ENCODE measurements around the gene BRINP1.

Gene BRINP1

DNA sequence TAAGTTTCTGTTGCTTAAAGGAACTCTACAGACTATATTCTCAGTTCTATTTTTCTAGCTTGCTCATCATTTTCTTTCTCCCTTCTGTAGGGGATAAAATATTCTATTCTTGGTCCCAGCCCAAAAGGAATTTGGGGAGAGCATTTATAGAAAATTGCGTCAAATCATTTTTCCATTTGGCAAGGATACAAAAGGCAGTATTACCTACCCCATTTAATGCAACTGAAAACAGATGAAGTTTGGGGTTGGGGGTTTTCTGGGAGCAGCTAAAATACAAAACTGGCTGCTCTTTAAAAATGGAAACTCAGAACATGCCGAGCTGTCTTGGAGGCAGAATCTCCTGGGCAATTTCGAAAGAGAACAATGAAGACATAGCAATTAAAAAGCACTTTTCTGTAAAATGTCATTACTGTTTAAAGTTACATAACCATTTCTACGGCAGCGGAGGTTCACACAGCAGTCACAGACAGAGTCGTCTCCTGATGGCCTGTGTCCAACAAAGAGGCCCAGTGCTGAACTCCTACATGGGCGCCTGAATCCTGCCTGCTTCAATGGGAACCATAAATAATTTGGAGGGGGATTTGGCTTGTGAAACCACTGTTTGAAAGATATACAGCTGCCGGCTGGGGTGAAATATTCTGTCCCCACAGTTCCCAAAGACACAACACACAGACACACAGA lies 152.4 kb downstream of the BRINP1 start:
- Histone ChIP-seq H3K36me3 (ENCODE audit: control insufficient read depth in 2 of 2, insufficient read depth in 2 of 2, low read length in 2 of 2) (no peaks in the 10 kb centered on the region), H3K9me3 (ENCODE audit: control insufficient read depth in 2 of 2, low read length in 2 of 2) (no peaks in the 10 kb centered on the region), H3K4me3 (ENCODE audit: low read length in 2 of 2) (no peak overlapping the region), H3K4me1 (ENCODE audit: control insufficient read depth in 2 of 2, insufficient read depth in 2 of 2, low read length in 2 of 2) (no peaks in the 10 kb centered on the region), H3K27me3 (ENCODE audit: control insufficient read depth in 2 of 2, insufficient read depth in 2 of 2, low read length in 2 of 2) (no peaks in the 10 kb centered on the region), H3K27ac (ENCODE audit: low read depth in 2 of 2, low read length in 2 of 2) (no peak overlapping the region), H3K9ac (ENCODE audit: low read depth in 1 of 2, low read length in 2 of 2) (no peak overlapping the region)

DNA sequence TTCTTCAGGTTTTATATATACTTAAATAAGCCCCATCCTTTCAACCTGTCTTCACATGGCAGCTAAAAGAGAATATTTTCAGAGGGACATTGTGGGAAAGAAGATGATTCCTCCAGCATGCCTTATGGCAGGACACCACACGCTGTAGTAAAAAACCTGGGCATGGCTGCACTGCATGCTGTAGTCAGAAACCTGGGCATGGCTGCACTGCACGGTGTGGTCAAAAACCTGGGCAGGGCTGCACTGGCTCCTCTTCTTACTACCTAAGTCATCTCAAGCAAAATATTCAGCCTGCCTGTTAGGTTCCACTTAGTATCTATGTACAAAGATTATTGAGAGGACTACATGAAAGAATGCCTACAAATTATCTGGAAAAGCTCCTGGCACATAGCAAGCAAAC lies 153.6 kb downstream of the BRINP1 start:
- Histone ChIP-seq H3K9ac (ENCODE audit: low read depth in 1 of 2, low read length in 2 of 2) (no peak overlapping the region), H3K4me3 (ENCODE audit: low read length in 2 of 2) (no peak overlapping the region), H3K9me3 (ENCODE audit: control insufficient read depth in 2 of 2, low read length in 2 of 2) (no peaks in the 10 kb centered on the region), H3K27me3 (ENCODE audit: control insufficient read depth in 2 of 2, insufficient read depth in 2 of 2, low read length in 2 of 2) (no peaks in the 10 kb centered on the region), H3K36me3 (ENCODE audit: control insufficient read depth in 2 of 2, insufficient read depth in 2 of 2, low read length in 2 of 2) (no peaks in the 10 kb centered on the region), H3K27ac (ENCODE audit: low read depth in 2 of 2, low read length in 2 of 2) (no peak overlapping the region), H3K4me1 (ENCODE audit: control insufficient read depth in 2 of 2, insufficient read depth in 2 of 2, low read length in 2 of 2) (no peaks in the 10 kb centered on the region)

DNA sequence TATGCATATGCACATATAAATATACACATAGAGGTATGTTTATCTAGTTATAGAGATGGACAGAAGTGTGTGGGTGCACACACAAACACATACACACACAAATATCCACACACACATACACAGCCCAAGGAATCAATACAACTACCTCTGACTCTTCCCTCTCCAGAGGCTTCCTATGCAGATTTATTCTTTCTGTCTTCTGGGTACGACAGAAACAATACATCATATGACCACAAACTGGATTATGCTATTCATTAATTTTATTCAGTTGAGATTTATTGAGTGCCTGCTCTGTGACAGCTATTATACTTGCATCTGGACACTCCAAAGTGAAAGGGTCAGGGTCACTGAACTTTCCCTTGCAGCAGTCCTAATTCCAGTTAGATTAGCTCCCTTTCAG lies 155.8 kb downstream of the BRINP1 start:
- H3K27me3 ChIP-seq (ENCODE audit: control insufficient read depth in 2 of 2, insufficient read depth in 2 of 2, low read length in 2 of 2) = no peaks in the 10 kb centered on the region
- no peak overlapping the region for H3K4me3 ChIP-seq (ENCODE audit: low read length in 2 of 2)
- H3K9ac ChIP-seq (ENCODE audit: low read depth in 1 of 2, low read length in 2 of 2) = no peak overlapping the region
- H3K4me1 ChIP-seq (ENCODE audit: control insufficient read depth in 2 of 2, insufficient read depth in 2 of 2, low read length in 2 of 2) = no peaks in the 10 kb centered on the region
- H3K36me3 ChIP-seq (ENCODE audit: control insufficient read depth in 2 of 2, insufficient read depth in 2 of 2, low read length in 2 of 2) = no peaks in the 10 kb centered on the region
- no peaks in the 10 kb centered on the region for H3K9me3 ChIP-seq (ENCODE audit: control insufficient read depth in 2 of 2, low read length in 2 of 2)
- H3K27ac ChIP-seq (ENCODE audit: low read depth in 2 of 2, low read length in 2 of 2) = no peak overlapping the region

- Histone ChIP-seq H3K9me3 (ENCODE audit: control insufficient read depth in 2 of 2, low read length in 2 of 2) (no peaks in the 10 kb centered on the region), H3K27ac (ENCODE audit: low read depth in 2 of 2, low read length in 2 of 2) (no peak overlapping the region), H3K36me3 (ENCODE audit: control insufficient read depth in 2 of 2, insufficient read depth in 2 of 2, low read length in 2 of 2) (no peaks in the 10 kb centered on the region), H3K27me3 (ENCODE audit: control insufficient read depth in 2 of 2, insufficient read depth in 2 of 2, low read length in 2 of 2) (no peaks in the 10 kb centered on the region), H3K4me1 (ENCODE audit: control insufficient read depth in 2 of 2, insufficient read depth in 2 of 2, low read length in 2 of 2) (no peaks in the 10 kb centered on the region), H3K9ac (ENCODE audit: low read depth in 1 of 2, low read length in 2 of 2) (no peak overlapping the region), H3K4me3 (ENCODE audit: low read length in 2 of 2) (no peak overlapping the region)
Observed at GRCh38 chr9:119197893-119198607, 171.2 kb downstream of the BRINP1 start.

- Histone ChIP-seq H3K4me1 (ENCODE audit: control insufficient read depth in 2 of 2, insufficient read depth in 2 of 2, low read length in 2 of 2) (no peaks in the 10 kb centered on the region), H3K36me3 (ENCODE audit: control insufficient read depth in 2 of 2, insufficient read depth in 2 of 2, low read length in 2 of 2) (no peaks in the 10 kb centered on the region), H3K27me3 (ENCODE audit: control insufficient read depth in 2 of 2, insufficient read depth in 2 of 2, low read length in 2 of 2) (no peaks in the 10 kb centered on the region), H3K9me3 (ENCODE audit: control insufficient read depth in 2 of 2, low read length in 2 of 2) (no peaks in the 10 kb centered on the region), H3K4me3 (ENCODE audit: low read length in 2 of 2) (no peak overlapping the region), H3K9ac (ENCODE audit: low read depth in 1 of 2, low read length in 2 of 2) (no peak overlapping the region), H3K27ac (ENCODE audit: low read depth in 2 of 2, low read length in 2 of 2) (no peak overlapping the region)
Observed at GRCh38 chr9:119195521-119195920, 173.7 kb downstream of the BRINP1 start.

DNA sequence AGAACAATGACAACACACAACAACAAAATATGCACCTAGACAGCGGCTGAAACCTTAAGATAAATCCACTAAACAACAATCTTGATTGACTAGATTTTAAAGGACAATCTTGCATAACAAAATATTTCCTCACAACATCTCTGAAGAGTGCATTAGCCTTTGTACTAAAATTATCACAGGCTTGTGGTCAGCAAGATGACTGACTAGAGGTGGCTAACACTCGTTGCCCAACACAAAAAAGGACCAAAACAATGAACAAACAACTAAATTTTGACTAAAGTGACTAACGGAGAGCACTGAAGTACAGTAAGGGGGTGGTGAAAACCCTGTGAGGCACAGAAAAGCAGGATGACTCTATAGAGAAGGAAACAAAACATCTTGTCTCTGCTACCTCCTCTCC lies 183.9 kb downstream of the BRINP1 start:
- no peaks in the 10 kb centered on the region for H3K9me3 ChIP-seq (ENCODE audit: control insufficient read depth in 2 of 2, low read length in 2 of 2)
- no peak overlapping the region for H3K4me3 ChIP-seq (ENCODE audit: low read length in 2 of 2)
- no peak overlapping the region for H3K9ac ChIP-seq (ENCODE audit: low read depth in 1 of 2, low read length in 2 of 2)
- H3K27ac ChIP-seq (ENCODE audit: low read depth in 2 of 2, low read length in 2 of 2) = no peak overlapping the region
- no peaks in the 10 kb centered on the region for H3K36me3 ChIP-seq (ENCODE audit: control insufficient read depth in 2 of 2, insufficient read depth in 2 of 2, low read length in 2 of 2)
- no peaks in the 10 kb centered on the region for H3K4me1 ChIP-seq (ENCODE audit: control insufficient read depth in 2 of 2, insufficient read depth in 2 of 2, low read length in 2 of 2)
- no peaks in the 10 kb centered on the region for H3K27me3 ChIP-seq (ENCODE audit: control insufficient read depth in 2 of 2, insufficient read depth in 2 of 2, low read length in 2 of 2)

DNA sequence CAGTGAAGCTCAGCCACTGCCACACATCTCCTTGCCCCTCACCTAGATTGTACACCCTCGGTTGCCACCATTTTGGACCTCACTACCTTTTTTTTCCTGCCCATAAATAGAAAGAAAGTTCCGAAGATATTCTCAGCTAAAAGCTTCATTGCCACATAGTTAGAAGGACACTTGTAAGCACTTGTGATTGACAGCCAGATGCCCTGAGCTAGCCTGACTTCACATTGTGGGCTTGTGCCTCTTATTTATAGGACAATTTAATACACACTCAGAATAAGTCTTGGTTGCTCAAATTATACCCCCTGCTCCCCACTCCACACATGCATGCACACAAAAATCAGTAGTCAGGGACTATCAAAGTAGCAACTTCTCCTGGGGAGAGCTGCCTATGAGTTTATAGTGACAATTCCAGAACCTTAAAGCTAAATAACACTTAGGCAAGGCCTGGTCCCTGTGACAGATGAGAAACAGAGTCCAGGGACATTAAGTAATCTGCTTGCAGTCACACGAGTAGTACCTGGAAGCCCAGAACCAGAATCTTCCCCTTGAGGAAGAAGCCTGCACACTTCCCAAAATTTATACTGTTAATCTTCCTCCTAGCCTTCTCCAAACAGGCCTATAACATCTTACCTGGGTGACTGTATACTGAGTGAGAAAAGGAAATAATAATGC lies 184.8 kb downstream of the BRINP1 start:
- no peaks in the 10 kb centered on the region for H3K4me1 ChIP-seq (ENCODE audit: control insufficient read depth in 2 of 2, insufficient read depth in 2 of 2, low read length in 2 of 2)
- H3K4me3 ChIP-seq (ENCODE audit: low read length in 2 of 2) = no peak overlapping the region
- H3K27me3 ChIP-seq (ENCODE audit: control insufficient read depth in 2 of 2, insufficient read depth in 2 of 2, low read length in 2 of 2) = no peaks in the 10 kb centered on the region
- no peaks in the 10 kb centered on the region for H3K9me3 ChIP-seq (ENCODE audit: control insufficient read depth in 2 of 2, low read length in 2 of 2)
- no peak overlapping the region for H3K27ac ChIP-seq (ENCODE audit: low read depth in 2 of 2, low read length in 2 of 2)
- H3K9ac ChIP-seq (ENCODE audit: low read depth in 1 of 2, low read length in 2 of 2) = no peak overlapping the region
- H3K36me3 ChIP-seq (ENCODE audit: control insufficient read depth in 2 of 2, insufficient read depth in 2 of 2, low read length in 2 of 2) = no peaks in the 10 kb centered on the region

DNA sequence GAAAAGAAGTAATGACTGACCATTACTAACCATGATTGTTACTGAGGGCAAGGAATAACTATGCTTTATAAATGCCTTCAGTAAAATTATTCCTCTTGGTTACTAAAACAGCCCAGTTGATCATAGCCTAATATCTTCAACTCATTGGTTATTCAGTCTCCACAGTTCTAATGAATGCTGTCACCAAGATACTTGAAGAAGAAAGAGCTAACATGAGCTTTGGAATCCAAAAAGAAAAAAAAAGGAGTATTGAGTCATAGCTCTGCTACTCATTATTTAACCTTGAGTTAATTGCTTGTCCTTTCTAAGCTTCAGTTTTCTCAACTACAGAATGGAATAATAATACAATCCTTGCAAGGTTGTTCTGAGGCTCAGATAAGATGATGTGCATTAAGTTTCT lies 187.7 kb downstream of the BRINP1 start:
- H3K27me3 ChIP-seq (ENCODE audit: control insufficient read depth in 2 of 2, insufficient read depth in 2 of 2, low read length in 2 of 2) = no peaks in the 10 kb centered on the region
- no peaks in the 10 kb centered on the region for H3K4me1 ChIP-seq (ENCODE audit: control insufficient read depth in 2 of 2, insufficient read depth in 2 of 2, low read length in 2 of 2)
- H3K9ac ChIP-seq (ENCODE audit: low read depth in 1 of 2, low read length in 2 of 2) = no peak overlapping the region
- no peak overlapping the region for H3K27ac ChIP-seq (ENCODE audit: low read depth in 2 of 2, low read length in 2 of 2)
- no peaks in the 10 kb centered on the region for H3K9me3 ChIP-seq (ENCODE audit: control insufficient read depth in 2 of 2, low read length in 2 of 2)
- H3K4me3 ChIP-seq (ENCODE audit: low read length in 2 of 2) = no peak overlapping the region
- H3K36me3 ChIP-seq (ENCODE audit: control insufficient read depth in 2 of 2, insufficient read depth in 2 of 2, low read length in 2 of 2) = no peaks in the 10 kb centered on the region

GRCh38 chr9:119180897-119181296 lies 188.3 kb downstream of the BRINP1 start:
- H3K4me1 ChIP-seq (ENCODE audit: control insufficient read depth in 2 of 2, insufficient read depth in 2 of 2, low read length in 2 of 2) = no peaks in the 10 kb centered on the region
- H3K27ac ChIP-seq (ENCODE audit: low read depth in 2 of 2, low read length in 2 of 2) = no peak overlapping the region
- no peaks in the 10 kb centered on the region for H3K36me3 ChIP-seq (ENCODE audit: control insufficient read depth in 2 of 2, insufficient read depth in 2 of 2, low read length in 2 of 2)
- no peak overlapping the region for H3K9ac ChIP-seq (ENCODE audit: low read depth in 1 of 2, low read length in 2 of 2)
- H3K27me3 ChIP-seq (ENCODE audit: control insufficient read depth in 2 of 2, insufficient read depth in 2 of 2, low read length in 2 of 2) = no peaks in the 10 kb centered on the region
- H3K9me3 ChIP-seq (ENCODE audit: control insufficient read depth in 2 of 2, low read length in 2 of 2) = no peaks in the 10 kb centered on the region
- no peak overlapping the region for H3K4me3 ChIP-seq (ENCODE audit: low read length in 2 of 2)

DNA sequence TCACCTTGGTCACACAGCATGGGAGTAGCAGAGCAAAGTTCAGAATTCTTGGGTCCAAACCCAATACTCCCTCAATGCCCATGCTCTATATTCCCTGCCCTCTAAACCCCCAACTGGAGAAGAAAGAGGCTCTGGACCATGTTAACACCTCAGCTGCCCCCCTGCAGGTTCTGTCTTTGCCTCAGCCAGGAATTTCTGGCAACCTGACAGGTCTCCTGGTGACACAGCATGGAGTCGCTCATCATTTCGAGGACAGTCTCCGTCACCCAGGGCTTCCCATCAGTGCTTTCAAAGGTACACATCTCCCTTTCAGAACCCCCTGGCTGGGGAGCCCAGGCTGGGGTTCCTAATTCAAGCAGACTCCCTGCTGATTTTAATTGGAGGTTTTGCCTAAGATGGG lies 189.5 kb downstream of the BRINP1 start:
- Histone ChIP-seq H3K9me3 (ENCODE audit: control insufficient read depth in 2 of 2, low read length in 2 of 2) (no peaks in the 10 kb centered on the region), H3K4me1 (ENCODE audit: control insufficient read depth in 2 of 2, insufficient read depth in 2 of 2, low read length in 2 of 2) (no peaks in the 10 kb centered on the region), H3K9ac (ENCODE audit: low read depth in 1 of 2, low read length in 2 of 2) (no peak overlapping the region), H3K4me3 (ENCODE audit: low read length in 2 of 2) (no peak overlapping the region), H3K27ac (ENCODE audit: low read depth in 2 of 2, low read length in 2 of 2) (no peak overlapping the region), H3K27me3 (ENCODE audit: control insufficient read depth in 2 of 2, insufficient read depth in 2 of 2, low read length in 2 of 2) (no peaks in the 10 kb centered on the region), H3K36me3 (ENCODE audit: control insufficient read depth in 2 of 2, insufficient read depth in 2 of 2, low read length in 2 of 2) (no peaks in the 10 kb centered on the region)

Measured in mucosa of rectum (tissue), 2 donors.